Spleen (tissue), 7 donors: ENCODE results near the gene DDR2.

Source experiments
- POLR2A ChIP-seq, 3 donors: fragments of 450-650 bp; IDR thresholded peaks; one replicate each; pipeline ENCODE4 v1.5.1; 2017; ENCODE audit warnings: antibody characterized with exemption in 3 of 3, mild to moderate bottlenecking in 1 of 3
- TF ChIP-seq, protein P1 (sequence below), 11 experiments: fragments of 200-600 bp in 7 of 11; fragments of 450-650 bp in 4 of 11; sonication (generic) in 4 of 11; IDR thresholded peaks in 8 of 11; conservative IDR thresholded peaks in 3 of 11; 1 replicate in 7 of 11; 2 replicates in 4 of 11; pipeline versions ENCODE4 v1.4.0 to v1.8.0; 2016 to 2021; ENCODE audit warnings: antibody characterized with exemption in 11 of 11, inconsistent platforms in 4 of 11, mild to moderate bottlenecking in 1 of 11
- donor health status: DM: no; HTN: no; CAD: no; lungs with moderate emphysema.
- donor health status: DM: no; HTN: no; CAD: no.
- donor health status: DM: no; HTN: no; CAD: no.

GRCh38 chr1:162822391-162823200 is 190.3 kb downstream of the DDR2 start:
- TF ChIP-seq, protein P1, sequence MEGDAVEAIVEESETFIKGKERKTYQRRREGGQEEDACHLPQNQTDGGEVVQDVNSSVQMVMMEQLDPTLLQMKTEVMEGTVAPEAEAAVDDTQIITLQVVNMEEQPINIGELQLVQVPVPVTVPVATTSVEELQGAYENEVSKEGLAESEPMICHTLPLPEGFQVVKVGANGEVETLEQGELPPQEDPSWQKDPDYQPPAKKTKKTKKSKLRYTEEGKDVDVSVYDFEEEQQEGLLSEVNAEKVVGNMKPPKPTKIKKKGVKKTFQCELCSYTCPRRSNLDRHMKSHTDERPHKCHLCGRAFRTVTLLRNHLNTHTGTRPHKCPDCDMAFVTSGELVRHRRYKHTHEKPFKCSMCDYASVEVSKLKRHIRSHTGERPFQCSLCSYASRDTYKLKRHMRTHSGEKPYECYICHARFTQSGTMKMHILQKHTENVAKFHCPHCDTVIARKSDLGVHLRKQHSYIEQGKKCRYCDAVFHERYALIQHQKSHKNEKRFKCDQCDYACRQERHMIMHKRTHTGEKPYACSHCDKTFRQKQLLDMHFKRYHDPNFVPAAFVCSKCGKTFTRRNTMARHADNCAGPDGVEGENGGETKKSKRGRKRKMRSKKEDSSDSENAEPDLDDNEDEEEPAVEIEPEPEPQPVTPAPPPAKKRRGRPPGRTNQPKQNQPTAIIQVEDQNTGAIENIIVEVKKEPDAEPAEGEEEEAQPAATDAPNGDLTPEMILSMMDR (IDR thresholded peaks at IDR 0.05 in 8 of 11, conservative IDR thresholded peaks at IDR 0.05 in 3 of 11): no peak
- TF ChIP-seq POLR2A (IDR thresholded peaks at IDR 0.05): no peak
